AG09319 (cell line): ENCODE data around the gene EPB41L3.

Experiments
- DNase-seq: peaks from one replicate; pipeline ENCODE4 v3.0.0-alpha.2; 2010; ENCODE audit warnings: low read depth; ENCODE audit errors: extremely low read depth
- TF ChIP-seq, protein P1 (sequence below): IDR thresholded peaks from 2 replicates; pipeline ENCODE4 v1.5.1; 2011; ENCODE audit warnings: low read depth, mild to moderate bottlenecking, inconsistent platforms, low read length, moderate library complexity

Gene EPB41L3

DNA sequence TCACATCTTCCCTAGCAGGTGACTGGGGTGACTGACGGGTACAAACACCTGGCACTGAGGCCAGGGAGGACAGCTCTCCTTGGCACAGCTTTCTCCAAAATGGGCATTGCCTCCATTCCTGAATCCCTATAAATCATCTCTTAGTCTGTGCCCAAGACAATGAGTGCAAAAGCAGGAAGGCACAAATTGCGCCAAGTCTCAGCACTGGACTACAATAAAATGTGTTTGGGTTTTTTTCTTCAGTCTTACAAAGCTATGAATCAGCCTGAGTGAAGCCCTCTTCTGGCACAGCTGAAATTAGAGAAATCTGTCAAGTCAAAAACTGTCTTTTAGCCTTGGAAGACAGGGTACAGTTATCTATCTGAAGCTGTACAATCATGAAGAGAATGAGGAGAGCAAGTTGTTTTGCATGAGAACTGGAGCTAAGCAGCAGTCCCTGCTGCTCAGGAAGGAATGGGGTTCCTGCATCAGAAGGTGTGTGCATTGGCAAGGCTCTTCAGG is 90.8 kb downstream of the EPB41L3 start:
- TF ChIP-seq, protein P1, sequence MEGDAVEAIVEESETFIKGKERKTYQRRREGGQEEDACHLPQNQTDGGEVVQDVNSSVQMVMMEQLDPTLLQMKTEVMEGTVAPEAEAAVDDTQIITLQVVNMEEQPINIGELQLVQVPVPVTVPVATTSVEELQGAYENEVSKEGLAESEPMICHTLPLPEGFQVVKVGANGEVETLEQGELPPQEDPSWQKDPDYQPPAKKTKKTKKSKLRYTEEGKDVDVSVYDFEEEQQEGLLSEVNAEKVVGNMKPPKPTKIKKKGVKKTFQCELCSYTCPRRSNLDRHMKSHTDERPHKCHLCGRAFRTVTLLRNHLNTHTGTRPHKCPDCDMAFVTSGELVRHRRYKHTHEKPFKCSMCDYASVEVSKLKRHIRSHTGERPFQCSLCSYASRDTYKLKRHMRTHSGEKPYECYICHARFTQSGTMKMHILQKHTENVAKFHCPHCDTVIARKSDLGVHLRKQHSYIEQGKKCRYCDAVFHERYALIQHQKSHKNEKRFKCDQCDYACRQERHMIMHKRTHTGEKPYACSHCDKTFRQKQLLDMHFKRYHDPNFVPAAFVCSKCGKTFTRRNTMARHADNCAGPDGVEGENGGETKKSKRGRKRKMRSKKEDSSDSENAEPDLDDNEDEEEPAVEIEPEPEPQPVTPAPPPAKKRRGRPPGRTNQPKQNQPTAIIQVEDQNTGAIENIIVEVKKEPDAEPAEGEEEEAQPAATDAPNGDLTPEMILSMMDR = no peak

DNA sequence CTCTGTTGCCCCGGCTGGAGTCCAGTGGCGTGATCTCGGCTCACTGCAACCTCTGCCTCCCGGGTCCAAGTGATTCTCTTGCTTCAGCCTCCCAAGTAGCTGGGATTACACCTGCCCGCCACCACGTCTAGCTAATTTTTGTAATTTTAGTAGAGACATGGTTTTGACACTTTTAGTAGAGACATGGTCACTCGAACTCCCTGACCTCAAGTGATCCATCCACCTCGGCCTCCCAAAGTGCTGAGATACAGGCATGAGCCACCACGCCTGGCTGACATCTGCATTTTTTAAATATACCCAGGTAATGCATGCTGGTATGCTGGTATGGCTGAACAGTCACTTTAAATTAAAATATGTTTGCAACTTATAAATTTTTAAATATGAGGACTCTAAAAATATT is 91.9 kb downstream of the EPB41L3 start:
- DNase-seq = no peak
- TF ChIP-seq, protein P1 = no peak

More for the DNA sequence above, 90.8 kb downstream of the EPB41L3 start:
- no peak for DNase-seq

DNA sequence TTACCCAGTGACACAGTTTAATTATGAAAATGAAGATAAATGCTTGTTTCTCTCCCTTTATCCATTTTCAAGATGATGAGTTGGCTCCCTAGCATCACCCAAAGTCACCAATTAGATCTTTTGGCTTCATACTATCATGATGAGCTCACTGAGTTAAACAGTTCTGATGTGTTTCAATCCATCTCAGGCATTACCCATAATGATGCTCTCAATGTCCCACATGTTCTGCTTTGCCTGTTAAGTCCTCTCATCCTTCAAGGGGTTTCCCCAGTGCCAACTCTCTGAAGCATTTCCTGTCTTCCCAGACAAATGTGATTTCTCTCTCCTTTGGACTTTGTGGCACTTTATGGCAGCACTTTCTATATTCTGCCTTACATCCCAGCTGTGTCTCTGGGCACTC is 92.6 kb downstream of the EPB41L3 start:
- DNase-seq = no peak
- TF ChIP-seq, protein P1 = no peak

GRCh38 chr18:5449858-5450509 is 93.8 kb downstream of the EPB41L3 start:
- no peak for DNase-seq
- TF ChIP-seq, protein P1 = no peak

- DNase-seq = no peak
- TF ChIP-seq, protein P1 = no peak
Observed at GRCh38 chr18:5447442-5447841, 96.4 kb downstream of the EPB41L3 start.

GRCh38 chr18:5444847-5445246 is 99.0 kb downstream of the EPB41L3 start:
- no peak for DNase-seq
- TF ChIP-seq, protein P1 = no peak

DNA sequence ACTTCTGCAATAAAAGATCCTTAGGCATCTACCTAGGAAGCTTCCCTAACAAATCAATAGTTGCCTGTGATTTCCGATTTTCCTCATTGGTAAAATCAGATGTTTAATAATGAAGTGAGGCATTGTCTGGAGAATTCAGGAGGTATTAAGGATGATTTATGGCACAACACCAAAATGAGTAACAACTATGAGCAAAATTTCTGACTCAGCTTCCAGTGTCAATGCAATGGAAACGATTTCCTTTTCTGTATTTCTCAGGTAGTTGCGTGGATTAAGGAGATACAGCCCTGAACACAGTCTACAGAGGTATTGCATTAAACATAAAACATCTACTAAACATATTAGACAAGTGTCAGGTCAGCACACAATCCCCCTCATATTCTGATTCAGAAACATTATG is 99.5 kb downstream of the EPB41L3 start:
- no peak for DNase-seq
- TF ChIP-seq, protein P1 = no peak
